Spleen (tissue), 11 donors: ENCODE results near the gene TTLL1. TPM values are rescaled to one million over a fixed set of nuclear protein-coding genes. Genes with fewer than 3 reads are reported as not detected.

ENCODE experiments used
- DNase-seq: peaks from one replicate; pipeline ENCODE4 v3.0.0-alpha.2; 2020
- H3K27ac ChIP-seq, 8 donors: fragments of 200-600 bp; sonication (generic) in 7 of 8; 1 replicate in 4 of 8; 2 replicates in 4 of 8; pipeline versions ENCODE4 v1.5.0 to v1.8.0; 2016 to 2021; ENCODE audit warnings: inconsistent platforms in 4 of 8, mild to moderate bottlenecking in 4 of 8, moderate library complexity in 1 of 8
- H3K27me3 ChIP-seq, 7 donors: fragments of 200-600 bp; sonication (generic) in 6 of 7; replicated peaks in 1 of 7; 1 replicate in 4 of 7; 2 replicates in 3 of 7; pipeline versions ENCODE4 v1.5.0 to v1.8.0; 2016 to 2021; ENCODE audit warnings: inconsistent platforms in 3 of 7, mild to moderate bottlenecking in 1 of 7
- H3K36me3 ChIP-seq, 6 donors: fragments of 200-600 bp; sonication (generic) in 5 of 6; 1 replicate in 4 of 6; 2 replicates in 2 of 6; pipeline versions ENCODE4 v1.5.0 to v1.8.0; 2016 to 2021; ENCODE audit warnings: inconsistent platforms in 2 of 6
- H3K4me1 ChIP-seq, 6 donors: fragments of 200-600 bp; sonication (generic) in 5 of 6; 1 replicate in 3 of 6; 2 replicates in 3 of 6; pipeline versions ENCODE4 v1.5.0 to v1.8.0; 2016 to 2021; ENCODE audit warnings: inconsistent platforms in 3 of 6
- H3K4me3 ChIP-seq, 8 donors: fragments of 200-600 bp; sonication (generic) in 7 of 8; 1 replicate in 4 of 8; 2 replicates in 4 of 8; pipeline versions ENCODE4 v1.5.0 to v1.8.0; 2016 to 2021; ENCODE audit warnings: inconsistent platforms in 4 of 8, mild to moderate bottlenecking in 4 of 8, moderate library complexity in 2 of 8
- H3K9me3 ChIP-seq, 8 donors: fragments of 200-600 bp; sonication (generic) in 7 of 8; 1 replicate in 4 of 8; 2 replicates in 4 of 8; pipeline versions ENCODE4 v1.5.0 to v1.8.0; 2016 to 2021; ENCODE audit warnings: inconsistent platforms in 4 of 8
- POLR2A ChIP-seq, 3 donors: fragments of 450-650 bp; IDR thresholded peaks; one replicate each; pipeline ENCODE4 v1.5.1; 2017; ENCODE audit warnings: antibody characterized with exemption in 3 of 3, mild to moderate bottlenecking in 1 of 3
- POLR2AphosphoS5 ChIP-seq, 3 donors: sonication (generic); formaldehyde crosslinking; IDR thresholded peaks; one replicate each; pipeline ENCODE4 v1.5.1; 2017; ENCODE audit warnings: antibody characterized with exemption in 3 of 3
- WGBS, 5 donors: extraction: QIAGEN DNeasy Blood & Tissue Kit in 3 of 5; methylation state at CpG; one replicate each; pipeline versions ENCODE4 v1.1.5 to v1.1.7; 2013 to 2018; 5-methylcytosine and 5-hydroxymethylcytosine counted together
- intact Hi-C: fragments of 100-400 bp; cut with DNase I; formaldehyde crosslinking; loops from one replicate; pipeline ENCODE4 v1.15.0; 2023; ENCODE audit warnings: low total_unique reads
- polyA plus RNA-seq, 3 donors: library from polyadenylated mRNA; stranded (reverse); fragments of 200-250 nt; gene quantifications; one replicate each; pipeline ENCODE4 v1.2.1, GENCODE V29; 2013
- total RNA-seq, 7 donors: library from RNA; depleted of rRNA in 3 of 7; stranded (reverse); fragments of >200 nt in 3 of 7; fragmentation: NEBNext Ultra II Directional in 4 of 7; extraction: Animal tissue kit (Norgen Biotek cat#: 25700) in 4 of 7; gene quantifications; one replicate each; pipeline versions ENCODE4 v1.1.0 to v1.2.1, GENCODE V29; 2016 to 2021
- TF ChIP-seq, protein P1 (sequence below), 11 experiments: fragments of 200-600 bp in 7 of 11; fragments of 450-650 bp in 4 of 11; sonication (generic) in 4 of 11; IDR thresholded peaks in 8 of 11; conservative IDR thresholded peaks in 3 of 11; 1 replicate in 7 of 11; 2 replicates in 4 of 11; pipeline versions ENCODE4 v1.4.0 to v1.8.0; 2016 to 2021; ENCODE audit warnings: antibody characterized with exemption in 11 of 11, inconsistent platforms in 4 of 11, mild to moderate bottlenecking in 1 of 11
- donor health status: healthy with polysubstance abuse.
- donor health status: DM: no; HTN: no; CAD: no; lungs with moderate emphysema.
- donor health status: DM: no; HTN: no; CAD: no.
- donor health status: Bipolar disorder and iron deficiency.
- donor health status: healthy.
- donor health status: DM: no; HTN: no; CAD: no.
- donor health status: DM: yes; HTN: yes; CAD: no.

TTLL1 gene
- total and polyA plus RNA-seq, 10 donors: 2.8 to 5.6 (median 3.6) TPM

DNA sequence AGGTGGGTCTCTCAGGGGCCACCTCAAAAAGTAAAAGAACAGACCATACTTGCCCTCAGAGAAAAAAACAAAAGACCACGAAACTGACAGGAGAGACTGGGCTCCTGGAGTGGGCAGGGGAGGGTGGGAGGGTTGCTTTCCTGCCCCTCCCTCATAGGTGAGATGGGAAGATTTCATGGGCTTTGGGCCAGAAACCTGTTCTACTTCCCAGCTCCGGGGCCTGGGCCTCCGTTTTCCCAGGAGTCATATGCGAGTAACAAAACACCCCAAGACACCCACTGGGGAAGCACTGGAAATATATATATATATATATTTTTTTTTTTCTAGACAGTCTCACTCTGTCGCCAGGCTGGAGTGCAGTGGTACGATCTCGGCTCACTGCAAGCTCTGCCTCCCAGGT is 31.6 kb downstream of the TTLL1 start:
- DNase-seq: no peak
- Histone ChIP-seq H3K36me3 (peaks cover 0 to 52% (median 9%) of the 10 kb centered on the region in 6 donors), H3K9me3 (no peaks in the 10 kb centered on the region), H3K27me3 (no peaks in the 10 kb centered on the region), H3K27ac (no peak overlapping the region), H3K4me1 (no peaks in the 10 kb centered on the region), H3K4me3 (no peak overlapping the region)
- TF ChIP-seq POLR2A (IDR thresholded peaks at IDR 0.05) (no peak), POLR2AphosphoS5 (IDR thresholded peaks at IDR 0.05) (no peak)
- TF ChIP-seq, protein P1, sequence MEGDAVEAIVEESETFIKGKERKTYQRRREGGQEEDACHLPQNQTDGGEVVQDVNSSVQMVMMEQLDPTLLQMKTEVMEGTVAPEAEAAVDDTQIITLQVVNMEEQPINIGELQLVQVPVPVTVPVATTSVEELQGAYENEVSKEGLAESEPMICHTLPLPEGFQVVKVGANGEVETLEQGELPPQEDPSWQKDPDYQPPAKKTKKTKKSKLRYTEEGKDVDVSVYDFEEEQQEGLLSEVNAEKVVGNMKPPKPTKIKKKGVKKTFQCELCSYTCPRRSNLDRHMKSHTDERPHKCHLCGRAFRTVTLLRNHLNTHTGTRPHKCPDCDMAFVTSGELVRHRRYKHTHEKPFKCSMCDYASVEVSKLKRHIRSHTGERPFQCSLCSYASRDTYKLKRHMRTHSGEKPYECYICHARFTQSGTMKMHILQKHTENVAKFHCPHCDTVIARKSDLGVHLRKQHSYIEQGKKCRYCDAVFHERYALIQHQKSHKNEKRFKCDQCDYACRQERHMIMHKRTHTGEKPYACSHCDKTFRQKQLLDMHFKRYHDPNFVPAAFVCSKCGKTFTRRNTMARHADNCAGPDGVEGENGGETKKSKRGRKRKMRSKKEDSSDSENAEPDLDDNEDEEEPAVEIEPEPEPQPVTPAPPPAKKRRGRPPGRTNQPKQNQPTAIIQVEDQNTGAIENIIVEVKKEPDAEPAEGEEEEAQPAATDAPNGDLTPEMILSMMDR (IDR thresholded peaks at IDR 0.05 in 8 of 11, conservative IDR thresholded peaks at IDR 0.05 in 3 of 11): no peak
- WGBS, 5 donors: 91 to 97% (median 93%) methylated on average over 7 of the region's 7 CpGs
- intact Hi-C loops: no loop called here

DNA sequence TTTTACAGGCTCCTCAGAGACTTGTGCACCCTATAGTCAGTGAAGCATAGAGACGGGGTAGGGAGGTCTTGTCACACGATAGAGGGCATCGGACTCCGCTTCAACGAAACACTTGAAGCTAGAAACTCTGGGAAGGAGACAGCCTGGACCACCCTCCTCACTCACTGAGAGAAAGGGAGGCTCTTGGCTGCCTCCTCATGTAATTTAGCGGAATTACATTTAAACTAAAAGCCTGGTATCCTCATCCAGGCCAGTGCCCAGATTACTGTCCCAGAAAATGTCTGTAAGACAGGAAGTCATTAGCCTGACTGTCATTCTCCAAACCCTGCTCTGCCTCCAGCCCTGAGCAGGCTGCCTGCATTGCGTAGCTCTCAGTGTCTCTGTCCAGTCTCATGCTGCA is 36.0 kb downstream of the TTLL1 start:
- intact Hi-C loops: no loop called here
- H3K4me1 ChIP-seq: no peaks in the 10 kb centered on the region
- H3K27me3 ChIP-seq: no peaks in the 10 kb centered on the region
- H3K4me3 ChIP-seq: no peak overlapping the region
- no peak for DNase-seq
- no peaks in the 10 kb centered on the region for H3K9me3 ChIP-seq
- peaks cover 0 to 29% (median 7%) of the 10 kb centered on the region in 6 donors for H3K36me3 ChIP-seq
- H3K27ac ChIP-seq: no peak overlapping the region
- 92 to 96% (median 93%) methylated on average over 7 of the region's 7 CpGs for WGBS, 5 donors
- TF ChIP-seq, protein P1 (IDR thresholded peaks at IDR 0.05 in 8 of 11, conservative IDR thresholded peaks at IDR 0.05 in 3 of 11): no peak
- TF ChIP-seq POLR2A (IDR thresholded peaks at IDR 0.05): no peak
- TF ChIP-seq POLR2AphosphoS5 (IDR thresholded peaks at IDR 0.05): no peak

DNA sequence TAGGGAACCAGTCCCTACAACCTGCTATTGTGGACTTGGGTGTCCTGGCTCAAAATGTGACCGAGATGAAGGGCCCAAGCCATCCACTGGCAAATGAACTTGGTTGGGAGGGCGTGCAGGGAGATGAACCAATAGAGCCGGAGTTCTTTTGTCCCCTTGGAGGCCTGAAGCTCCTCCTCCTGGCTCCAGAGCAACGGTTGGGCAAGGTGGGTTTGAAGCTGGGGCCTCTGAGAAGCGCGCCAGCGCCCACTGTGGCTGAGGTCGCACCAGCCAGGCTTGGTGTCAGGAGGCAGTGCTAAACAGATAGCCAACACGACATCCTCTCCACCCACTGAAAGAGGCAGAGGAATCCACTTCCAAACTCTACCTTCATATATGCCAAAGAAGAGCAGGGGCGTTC is 38.2 kb downstream of the TTLL1 start:
- no peak overlapping the region for H3K4me3 ChIP-seq
- WGBS, 5 donors: 76 to 87% (median 85%) methylated on average over 8 to 10 of the region's 10 CpGs
- TF ChIP-seq POLR2A (IDR thresholded peaks at IDR 0.05) (no peak), POLR2AphosphoS5 (IDR thresholded peaks at IDR 0.05) (no peak)
- TF ChIP-seq, protein P1 (IDR thresholded peaks at IDR 0.05 in 8 of 11, conservative IDR thresholded peaks at IDR 0.05 in 3 of 11): no peak
- H3K27me3 ChIP-seq: no peaks in the 10 kb centered on the region
- no peaks in the 10 kb centered on the region for H3K4me1 ChIP-seq
- intact Hi-C loops: no loop called here
- no peaks in the 10 kb centered on the region for H3K9me3 ChIP-seq
- H3K27ac ChIP-seq: no peak overlapping the region
- no peak for DNase-seq
- peaks cover 0 to 23% (median 7%) of the 10 kb centered on the region in 6 donors for H3K36me3 ChIP-seq

DNA sequence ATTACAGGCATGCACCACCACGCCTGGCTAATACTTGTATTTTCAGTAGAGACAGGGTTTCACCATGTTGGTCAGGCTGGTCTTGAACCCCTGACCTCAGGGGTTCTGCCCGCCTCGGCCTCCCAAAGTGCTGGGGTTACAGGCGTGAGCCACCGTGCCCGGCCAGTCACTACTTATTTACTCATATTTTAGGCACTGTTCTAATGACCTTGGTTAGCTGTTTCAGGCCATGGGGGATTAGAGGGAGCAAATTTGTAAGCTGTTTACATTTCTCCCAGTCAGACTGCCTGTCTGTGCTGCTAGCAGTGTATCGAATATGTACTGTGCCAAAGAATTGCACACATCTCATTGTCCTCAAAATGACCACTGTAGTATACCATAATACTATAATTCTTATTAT is 41.6 kb downstream of the TTLL1 start:
- peaks cover 0 to 26% (median 7%) of the 10 kb centered on the region in 6 donors for H3K36me3 ChIP-seq
- H3K9me3 ChIP-seq: no peaks in the 10 kb centered on the region
- no peak overlapping the region for H3K4me3 ChIP-seq
- TF ChIP-seq, protein P1 (IDR thresholded peaks at IDR 0.05 in 8 of 11, conservative IDR thresholded peaks at IDR 0.05 in 3 of 11): no peak
- TF ChIP-seq POLR2AphosphoS5 (IDR thresholded peaks at IDR 0.05) (no peak), POLR2A (IDR thresholded peaks at IDR 0.05) (no peak)
- no peak overlapping the region for H3K27ac ChIP-seq
- H3K27me3 ChIP-seq: no peaks in the 10 kb centered on the region
- 93 to 98% (median 96%) methylated on average over 7 of the region's 7 CpGs for WGBS, 5 donors
- no peaks in the 10 kb centered on the region for H3K4me1 ChIP-seq
- no peak for DNase-seq
- intact Hi-C loops: no loop called here
